Occipital lobe (tissue), 3 donors: Measurements from ENCODE around the gene TRAF3IP1. TPM values are rescaled to one million over a fixed set of nuclear protein-coding genes. Genes with fewer than 3 reads are reported as not detected.

Experiments used
- DNase-seq: peaks from one replicate; lab custom pipeline; 2025; lab: John Stamatoyannopoulos, UW
- small RNA-seq: library from RNA; depleted of rRNA; stranded (forward); fragments of <200 nt; gene quantifications from one replicate; pipeline ENCODE3, GENCODE V24; 2014
- total RNA-seq: library from RNA; depleted of rRNA; stranded (reverse); fragments of >200 nt; gene quantifications from one replicate; pipeline ENCODE4 v1.2.3, GENCODE V29; 2014

Gene TRAF3IP1
- total RNA-seq, 1 donor from 2014 or later: 10.5 TPM

- DNase-seq: no peak
Measured at GRCh38 chr2:238444242-238444641, 123.9 kb downstream of the TRAF3IP1 start.

GRCh38 chr2:238445409-238446190, 125.3 kb downstream of the TRAF3IP1 start:
- DNase-seq: no peak

DNA sequence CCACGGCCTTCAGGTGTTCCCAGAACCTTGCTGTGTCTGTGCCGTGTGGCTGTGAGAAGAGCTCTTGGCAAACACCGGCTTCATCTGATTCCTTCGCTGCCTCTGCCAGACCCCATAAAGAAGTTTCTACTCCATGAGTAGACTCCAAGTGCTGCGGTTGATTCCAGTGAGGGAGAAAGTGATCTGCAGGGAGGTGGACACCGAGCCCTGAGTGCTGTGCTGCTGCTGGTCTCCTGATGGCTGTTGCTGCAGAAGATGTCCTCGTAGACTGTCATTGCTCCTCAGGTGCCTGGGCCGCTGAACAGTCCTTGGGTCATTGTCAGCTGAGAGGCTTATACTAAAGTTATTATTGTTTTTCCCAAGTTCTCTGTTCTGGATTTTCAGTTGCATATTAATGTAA, 126.1 kb downstream of the TRAF3IP1 start:
- DNase-seq: no peak

DNA sequence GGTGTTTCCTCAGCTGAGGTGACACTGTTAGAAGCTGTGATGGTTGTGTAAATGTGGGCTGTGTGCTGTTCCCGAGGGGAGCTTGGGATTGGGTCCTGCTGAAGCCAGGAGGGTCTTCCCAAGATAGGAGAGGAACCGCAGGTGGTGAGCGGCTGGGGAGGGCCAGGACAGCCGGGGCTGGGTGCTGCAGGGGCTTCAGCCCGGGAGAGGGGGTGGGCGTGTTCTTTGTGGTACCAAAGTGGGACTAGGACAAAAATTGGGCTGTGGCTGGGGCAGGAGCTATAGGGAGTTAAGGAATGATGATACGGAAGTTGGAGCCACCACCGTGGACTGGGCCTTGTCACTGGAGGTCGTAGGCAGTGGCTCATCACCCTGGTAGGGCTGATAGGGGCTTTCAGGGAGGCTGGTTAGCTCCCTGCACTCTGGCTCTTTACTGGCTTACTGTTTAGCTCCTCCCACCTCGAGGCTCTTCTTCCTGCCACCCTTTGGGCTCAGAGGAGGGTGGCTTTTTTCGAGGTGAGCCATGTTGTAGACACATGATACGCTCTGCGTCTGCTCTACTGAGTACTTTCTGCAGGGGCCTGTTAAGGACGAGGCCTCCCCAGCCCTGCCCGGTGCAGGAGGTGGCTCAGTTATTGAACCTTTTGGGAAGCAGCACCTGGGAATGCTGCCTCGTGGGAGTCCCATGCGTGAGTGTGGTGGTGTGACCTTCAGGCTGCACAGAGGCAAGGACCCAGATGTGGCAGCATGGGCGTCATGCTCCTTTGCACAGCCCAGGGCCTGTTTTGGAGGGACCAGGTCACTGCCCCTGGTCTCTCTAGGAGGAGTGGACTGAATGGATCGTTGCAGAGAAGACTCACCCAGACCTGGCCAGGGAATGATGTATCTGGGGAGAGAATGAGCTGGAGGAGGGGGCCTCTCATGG, 128.0 kb downstream of the TRAF3IP1 start:
- DNase-seq: no peak

DNA sequence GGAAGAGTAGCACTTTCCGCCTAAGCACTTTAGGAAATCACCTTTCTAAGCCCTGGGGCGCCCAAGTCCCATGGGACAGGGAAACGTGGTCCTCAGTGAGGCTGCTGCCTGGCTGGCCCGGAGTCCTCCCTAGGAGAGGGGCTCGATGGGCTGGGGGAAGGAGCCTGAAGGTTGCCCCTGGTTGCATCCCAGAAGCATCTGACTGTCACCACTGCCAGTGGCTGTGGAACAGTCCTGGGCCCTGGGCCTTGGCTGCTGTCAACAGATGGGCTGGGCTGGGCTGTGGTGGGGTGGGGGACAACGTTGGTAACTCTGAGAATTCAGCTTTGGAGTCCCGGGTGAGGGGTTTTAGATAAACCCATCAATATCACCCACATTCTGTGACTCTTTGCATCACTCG, 128.9 kb downstream of the TRAF3IP1 start:
- DNase-seq: no peak

- DNase-seq: no peak
Measured at GRCh38 chr2:238449909-238450417, 129.6 kb downstream of the TRAF3IP1 start.

GRCh38 chr2:238450440-238450861, 130.1 kb downstream of the TRAF3IP1 start:
- no peak for DNase-seq

Small RNA genes within 50 kb of the gene (small RNA-seq; reads per million reads assigned to genes)
- not detected for gene RNU6-234P

Other genes with a start within 250 kb of the TRAF3IP1 start
- gene ESPNL, start 220.2 kb upstream of the TRAF3IP1 start, total RNA-seq: 0.16 TPM
- 0.16 TPM for gene KLHL30, start 181.8 kb upstream of the TRAF3IP1 start, total RNA-seq
- 1.6 TPM for gene ERFE, start 161.5 kb upstream of the TRAF3IP1 start, total RNA-seq
- 78.3 TPM for gene ILKAP, start 116.8 kb upstream of the TRAF3IP1 start, total RNA-seq
- 80.8 TPM for gene HES6, start 80.5 kb upstream of the TRAF3IP1 start, total RNA-seq
- gene PER2, start 31.9 kb upstream of the TRAF3IP1 start, total RNA-seq: 5.5 TPM
- gene ASB1, start 106.4 kb downstream of the TRAF3IP1 start, total RNA-seq: 17.8 TPM